ENCODE measurements around the gene SLC6A7.

SLC6A7 gene

DNA sequence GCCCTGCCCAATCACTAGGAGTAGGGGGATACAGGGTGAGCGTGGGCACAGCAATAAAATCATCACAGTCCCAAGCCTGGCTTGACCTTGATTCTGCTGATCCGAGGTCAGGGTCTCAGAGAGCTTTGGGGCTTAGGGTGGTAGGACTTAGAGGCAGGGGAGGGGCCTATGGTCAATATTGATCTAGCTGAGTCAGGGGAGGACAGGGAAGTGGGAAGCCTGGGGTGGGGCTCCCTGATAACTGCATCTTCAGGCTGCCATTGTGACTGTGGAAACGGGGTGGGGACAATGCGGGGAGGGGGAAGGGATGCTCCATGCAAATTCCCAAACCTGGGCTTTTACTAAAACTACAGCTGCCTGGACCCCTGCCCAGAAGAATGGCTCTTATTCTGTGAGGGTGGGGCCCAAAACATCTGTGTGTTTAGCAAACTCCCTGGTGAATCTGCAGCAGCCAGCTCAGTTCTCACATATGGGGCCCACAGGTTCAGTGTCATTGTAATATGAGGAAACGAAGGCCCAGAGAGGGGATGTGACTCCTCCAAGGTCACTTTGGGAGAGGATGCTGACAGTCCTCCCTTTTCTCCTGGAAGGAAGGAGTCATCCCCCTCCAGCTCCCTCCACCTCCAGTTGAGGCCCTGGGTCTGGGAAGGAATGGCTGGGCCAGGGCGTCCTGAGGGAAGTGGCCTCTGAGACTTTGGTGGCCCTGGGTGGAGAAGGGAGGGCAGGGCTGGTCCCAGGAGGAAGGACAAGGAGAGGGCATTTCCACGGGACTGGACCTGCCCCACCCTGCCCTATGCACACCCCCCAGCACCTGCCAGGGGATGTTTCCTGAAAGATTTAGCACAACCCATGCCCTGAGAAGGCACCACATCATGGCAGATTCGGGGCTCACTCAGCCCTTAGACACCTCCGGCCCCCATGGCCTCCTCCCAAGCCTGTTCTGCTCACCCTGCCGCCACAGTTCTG, 26.4 kb downstream of the SLC6A7 start:
- H3K4me3 ChIP-seq (ENCODE audit: severe bottlenecking): no peak overlapping the region
- H3K27me3 ChIP-seq (ENCODE audit: insufficient read depth, poor library complexity, severe bottlenecking): no peaks in the 10 kb centered on the region
- no peak for TF ChIP-seq CTCF (IDR thresholded peaks at IDR 0.05; ENCODE audit: poor library complexity, severe bottlenecking)
- H3K9me3 ChIP-seq (ENCODE audit: severe bottlenecking): no peaks in the 10 kb centered on the region
- H3K4me1 ChIP-seq (ENCODE audit: insufficient read depth, poor library complexity, severe bottlenecking): no peaks in the 10 kb centered on the region
- DNase-seq (ENCODE audit: low spot score) (no peak), ATAC-seq (ENCODE audit: low read depth) (no peak)
- H3K36me3 ChIP-seq (ENCODE audit: low read depth): no peaks in the 10 kb centered on the region
- no peak overlapping the region for H3K27ac ChIP-seq (ENCODE audit: poor library complexity, severe bottlenecking)

DNA sequence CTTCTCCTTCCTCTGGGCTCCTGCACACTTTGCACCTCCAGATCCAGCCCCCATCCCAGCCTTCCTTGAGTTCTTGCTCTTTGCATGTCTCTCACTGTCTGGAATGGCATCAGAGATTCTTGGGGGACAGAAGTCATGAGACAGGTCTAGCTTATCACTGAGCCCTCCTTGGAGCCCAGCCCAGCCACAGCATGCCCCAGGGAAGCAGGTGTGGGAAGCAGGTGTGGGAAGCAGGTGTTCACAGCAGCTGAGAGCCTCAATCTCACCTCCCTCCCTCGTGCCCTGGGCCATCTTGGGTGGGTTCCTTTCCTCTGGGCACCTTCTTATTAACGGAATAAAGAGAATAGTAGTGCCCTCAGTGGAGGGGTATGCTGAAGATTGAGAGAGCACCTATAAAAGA, 27.2 kb downstream of the SLC6A7 start:
- Histone ChIP-seq H3K9me3 (ENCODE audit: severe bottlenecking) (no peaks in the 10 kb centered on the region), H3K36me3 (ENCODE audit: low read depth) (no peaks in the 10 kb centered on the region), H3K4me1 (ENCODE audit: insufficient read depth, poor library complexity, severe bottlenecking) (no peaks in the 10 kb centered on the region), H3K27ac (ENCODE audit: poor library complexity, severe bottlenecking) (no peak overlapping the region), H3K4me3 (ENCODE audit: severe bottlenecking) (no peak overlapping the region), H3K27me3 (ENCODE audit: insufficient read depth, poor library complexity, severe bottlenecking) (no peaks in the 10 kb centered on the region)
- TF ChIP-seq CTCF (IDR thresholded peaks at IDR 0.05; ENCODE audit: poor library complexity, severe bottlenecking): no peak
- DNase-seq (ENCODE audit: low spot score): no peak
- ATAC-seq (ENCODE audit: low read depth): no peak

GRCh38 chr5:150217873-150218692, 28.2 kb downstream of the SLC6A7 start:
- DNase-seq (ENCODE audit: low spot score): no peak
- no peak overlapping the region for H3K27ac ChIP-seq (ENCODE audit: poor library complexity, severe bottlenecking)
- H3K4me1 ChIP-seq (ENCODE audit: insufficient read depth, poor library complexity, severe bottlenecking): no peaks in the 10 kb centered on the region
- no peak overlapping the region for H3K4me3 ChIP-seq (ENCODE audit: severe bottlenecking)
- peak; percentile 92 for ATAC-seq (ENCODE audit: low read depth)
- peak; percentile 95 for TF ChIP-seq CTCF (IDR thresholded peaks at IDR 0.05; ENCODE audit: poor library complexity, severe bottlenecking)
- H3K36me3 ChIP-seq (ENCODE audit: low read depth): no peaks in the 10 kb centered on the region
- H3K27me3 ChIP-seq (ENCODE audit: insufficient read depth, poor library complexity, severe bottlenecking): no peaks in the 10 kb centered on the region
- H3K9me3 ChIP-seq (ENCODE audit: severe bottlenecking): no peaks in the 10 kb centered on the region

- H3K4me1 ChIP-seq (ENCODE audit: insufficient read depth, poor library complexity, severe bottlenecking): no peaks in the 10 kb centered on the region
- no peak overlapping the region for H3K4me3 ChIP-seq (ENCODE audit: severe bottlenecking)
- H3K36me3 ChIP-seq (ENCODE audit: low read depth): no peaks in the 10 kb centered on the region
- DNase-seq (ENCODE audit: low spot score) (no peak), ATAC-seq (ENCODE audit: low read depth) (no peak)
- no peak for TF ChIP-seq CTCF (IDR thresholded peaks at IDR 0.05; ENCODE audit: poor library complexity, severe bottlenecking)
- no peaks in the 10 kb centered on the region for H3K27me3 ChIP-seq (ENCODE audit: insufficient read depth, poor library complexity, severe bottlenecking)
- H3K27ac ChIP-seq (ENCODE audit: poor library complexity, severe bottlenecking): no peak overlapping the region
- H3K9me3 ChIP-seq (ENCODE audit: severe bottlenecking): no peaks in the 10 kb centered on the region
These were observed 28.8 kb downstream of the SLC6A7 start for GRCh38 chr5:150218693-150219035.

Data from RWPE2 (cell line).